IPS-11a (cell line): ENCODE results near the gene CAMSAP3.

Source experiments
- H3K4me3 ChIP-seq: one replicate; pipeline ENCODE4 v1.5.1; 2013; ENCODE audit warnings: low read depth, low read length, control low read depth

The CAMSAP3 gene

GRCh38 chr19:7595466-7596133, at the start of gene CAMSAP3:
Gene CAMSAP3, plus strand, starts transcription at chr19:7595863. Its CDS starts 140 bp downstream, at chr19:7596003.
- H3K4me3 ChIP-seq = peak within 1 kb of the TSS; percentile 56

GRCh38 chr19:7545904-7546303, 49.8 kb upstream of the CAMSAP3 start:
- H3K4me3 ChIP-seq = no peak overlapping the region

GRCh38 chr19:7547159-7547558, 48.5 kb upstream of the CAMSAP3 start:
- H3K4me3 ChIP-seq = no peak overlapping the region

- no peak overlapping the region for H3K4me3 ChIP-seq
Measured at GRCh38 chr19:7549429-7550148, 46.1 kb upstream of the CAMSAP3 start.

GRCh38 chr19:7550169-7550770, 45.4 kb upstream of the CAMSAP3 start:
- no peak overlapping the region for H3K4me3 ChIP-seq

GRCh38 chr19:7550987-7551761, 44.5 kb upstream of the CAMSAP3 start:
- peak overlapping the region; percentile 35 for H3K4me3 ChIP-seq

GRCh38 chr19:7552781-7553180, 42.9 kb upstream of the CAMSAP3 start:
- no peak overlapping the region for H3K4me3 ChIP-seq

GRCh38 chr19:7554565-7554964, 41.1 kb upstream of the CAMSAP3 start:
- no peak overlapping the region for H3K4me3 ChIP-seq

GRCh38 chr19:7554990-7555864, 40.4 kb upstream of the CAMSAP3 start:
- peak overlapping the region; percentile 13 for H3K4me3 ChIP-seq

GRCh38 chr19:7556696-7557315, 38.9 kb upstream of the CAMSAP3 start:
- no peak overlapping the region for H3K4me3 ChIP-seq

- H3K4me3 ChIP-seq = no peak overlapping the region
Measured at GRCh38 chr19:7558667-7559066, 37.0 kb upstream of the CAMSAP3 start.

- H3K4me3 ChIP-seq = no peak overlapping the region
Measured at GRCh38 chr19:7559102-7559501, 36.6 kb upstream of the CAMSAP3 start.

GRCh38 chr19:7560255-7560654, 35.4 kb upstream of the CAMSAP3 start:
- no peak overlapping the region for H3K4me3 ChIP-seq

- no peak overlapping the region for H3K4me3 ChIP-seq
Measured at GRCh38 chr19:7561325-7561724, 34.3 kb upstream of the CAMSAP3 start.

- H3K4me3 ChIP-seq = no peak overlapping the region
Measured at GRCh38 chr19:7562646-7563393, 32.8 kb upstream of the CAMSAP3 start.

GRCh38 chr19:7564866-7565265, 30.8 kb upstream of the CAMSAP3 start:
- H3K4me3 ChIP-seq = no peak overlapping the region

GRCh38 chr19:7565332-7565731, 30.3 kb upstream of the CAMSAP3 start:
- no peak overlapping the region for H3K4me3 ChIP-seq

GRCh38 chr19:7570761-7571160, 24.9 kb upstream of the CAMSAP3 start:
- H3K4me3 ChIP-seq = no peak overlapping the region

GRCh38 chr19:7575434-7576040, 20.1 kb upstream of the CAMSAP3 start:
- H3K4me3 ChIP-seq = no peak overlapping the region
